RKO (cell line): ENCODE measurements around the gene MYL11.
"Not testable (repeated sequence)": the region's sequence is repeated elsewhere in the genome, so short reads cannot be mapped to it uniquely, and the experiment has no call there.

Source experiments
- DNase-seq: peaks from one replicate; pipeline ENCODE4 v3.0.0-alpha.2; 2016; ENCODE audit warnings: low spot score

Gene MYL11

DNA sequence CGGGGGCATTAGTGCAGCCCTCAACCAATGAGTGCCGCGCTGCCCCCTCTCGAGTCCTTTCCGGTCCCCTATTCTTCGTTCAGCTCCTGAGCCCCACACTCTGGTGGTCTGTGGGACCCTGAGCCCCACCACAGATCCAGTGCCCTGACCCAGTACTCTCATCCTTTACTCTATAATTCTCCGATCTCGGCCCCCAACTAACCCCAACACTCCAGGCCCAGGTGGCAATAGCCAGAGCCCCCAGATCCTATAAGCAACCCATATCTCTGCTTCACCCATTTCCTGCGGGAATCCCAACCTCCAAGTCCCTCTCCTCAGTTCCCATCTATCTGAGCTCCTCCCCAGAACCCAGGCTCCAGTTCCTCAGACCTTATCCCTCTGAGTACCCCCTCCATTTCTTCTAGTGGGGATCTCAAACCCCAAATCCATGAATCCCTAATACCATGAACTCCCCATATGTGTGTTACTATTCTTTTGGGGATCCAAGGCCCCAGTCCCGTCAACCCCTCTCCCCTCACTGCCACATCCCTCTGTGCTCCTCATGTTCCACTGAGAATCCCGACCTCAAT, 3.3 kb upstream of the MYL11 start:
- DNase-seq = no peak

DNA sequence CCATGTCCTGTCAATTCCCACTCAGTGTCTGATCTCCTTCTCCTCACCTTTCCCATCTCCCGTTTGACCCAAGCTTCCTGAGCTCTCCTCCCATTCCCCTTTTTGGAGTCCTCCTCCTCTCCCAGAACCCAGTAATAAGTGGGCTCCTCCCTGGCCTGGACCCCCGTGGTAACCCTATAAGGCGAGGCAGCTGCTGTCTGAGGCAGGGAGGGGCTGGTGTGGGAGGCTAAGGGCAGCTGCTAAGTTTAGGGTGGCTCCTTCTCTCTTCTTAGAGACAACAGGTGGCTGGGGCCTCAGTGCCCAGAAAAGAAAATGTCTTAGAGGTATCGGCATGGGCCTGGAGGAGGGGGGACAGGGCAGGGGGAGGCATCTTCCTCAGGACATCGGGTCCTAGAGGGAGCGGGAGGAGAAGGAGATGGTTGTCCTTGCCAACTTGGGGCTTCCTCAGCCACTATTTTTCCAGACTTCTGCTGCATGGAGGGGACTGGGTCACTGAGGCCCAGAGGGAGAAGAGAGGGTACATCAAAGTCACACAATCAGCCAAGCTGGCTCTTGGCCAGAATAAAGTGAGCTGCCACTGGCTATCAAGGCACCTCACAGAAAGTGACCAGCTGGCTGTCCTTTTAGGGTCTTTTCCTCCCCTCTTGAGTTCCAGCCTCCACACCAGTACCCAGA, 2.4 kb upstream of the MYL11 start:
- DNase-seq = no peak

DNA sequence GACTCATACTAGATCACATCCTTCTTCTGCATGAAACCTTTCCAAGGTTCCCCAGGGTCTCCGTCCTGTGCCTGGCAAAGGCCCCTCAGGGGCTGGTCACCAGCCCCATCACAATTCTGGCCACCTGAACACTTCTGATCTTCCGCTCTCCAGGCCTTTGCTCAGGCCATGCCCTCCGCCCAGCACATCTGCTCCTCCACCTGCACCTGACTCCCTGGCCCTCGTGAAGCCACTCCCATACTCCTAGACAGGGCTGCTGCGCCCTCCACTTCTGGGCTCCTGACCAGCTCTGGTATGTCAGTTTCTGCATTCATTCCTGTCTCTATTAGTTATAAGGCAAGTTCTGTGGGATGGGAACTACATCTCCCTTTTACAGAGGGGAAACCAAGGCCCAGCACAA, 1.9 kb upstream of the MYL11 start:
- DNase-seq = no peak

DNA sequence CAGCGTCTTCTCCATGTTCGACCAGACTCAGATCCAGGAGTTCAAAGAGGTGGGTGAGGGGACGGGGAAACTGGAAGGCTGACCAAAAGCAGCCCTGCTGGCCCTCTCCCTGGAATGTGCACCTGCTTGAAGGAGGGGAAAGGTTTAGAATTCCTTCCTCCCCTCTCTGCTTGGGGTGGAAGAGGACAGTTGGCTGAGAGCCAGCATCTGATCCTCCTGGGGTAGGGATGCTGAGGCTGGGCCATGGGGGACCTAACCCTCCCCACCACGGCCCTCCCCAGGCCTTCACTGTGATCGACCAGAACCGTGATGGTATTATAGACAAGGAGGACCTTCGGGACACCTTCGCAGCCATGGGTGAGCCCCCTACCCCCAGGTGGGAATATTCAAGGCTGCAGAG, 1.3 kb downstream of the MYL11 start:
- no peak for DNase-seq

DNA sequence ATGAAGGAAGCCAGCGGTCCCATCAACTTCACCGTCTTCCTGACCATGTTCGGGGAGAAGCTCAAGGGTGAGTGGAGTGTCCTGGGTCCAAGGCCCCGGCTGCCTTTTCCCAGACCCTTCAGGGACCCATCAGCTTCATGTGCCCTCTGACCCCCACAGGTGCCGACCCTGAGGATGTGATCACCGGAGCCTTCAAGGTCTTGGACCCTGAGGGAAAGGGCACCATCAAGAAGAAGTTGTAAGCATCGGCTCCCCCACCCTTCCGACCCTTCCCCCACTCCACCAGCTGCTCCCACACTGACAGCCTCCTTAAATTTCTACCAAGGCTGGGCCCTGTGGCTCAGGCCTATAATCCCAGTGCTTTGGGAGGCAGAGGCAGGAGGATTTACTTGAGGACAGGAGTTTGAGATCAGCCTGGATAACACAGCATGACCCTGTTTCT, 1.9 kb downstream of the MYL11 start:
- no peak for DNase-seq

DNA sequence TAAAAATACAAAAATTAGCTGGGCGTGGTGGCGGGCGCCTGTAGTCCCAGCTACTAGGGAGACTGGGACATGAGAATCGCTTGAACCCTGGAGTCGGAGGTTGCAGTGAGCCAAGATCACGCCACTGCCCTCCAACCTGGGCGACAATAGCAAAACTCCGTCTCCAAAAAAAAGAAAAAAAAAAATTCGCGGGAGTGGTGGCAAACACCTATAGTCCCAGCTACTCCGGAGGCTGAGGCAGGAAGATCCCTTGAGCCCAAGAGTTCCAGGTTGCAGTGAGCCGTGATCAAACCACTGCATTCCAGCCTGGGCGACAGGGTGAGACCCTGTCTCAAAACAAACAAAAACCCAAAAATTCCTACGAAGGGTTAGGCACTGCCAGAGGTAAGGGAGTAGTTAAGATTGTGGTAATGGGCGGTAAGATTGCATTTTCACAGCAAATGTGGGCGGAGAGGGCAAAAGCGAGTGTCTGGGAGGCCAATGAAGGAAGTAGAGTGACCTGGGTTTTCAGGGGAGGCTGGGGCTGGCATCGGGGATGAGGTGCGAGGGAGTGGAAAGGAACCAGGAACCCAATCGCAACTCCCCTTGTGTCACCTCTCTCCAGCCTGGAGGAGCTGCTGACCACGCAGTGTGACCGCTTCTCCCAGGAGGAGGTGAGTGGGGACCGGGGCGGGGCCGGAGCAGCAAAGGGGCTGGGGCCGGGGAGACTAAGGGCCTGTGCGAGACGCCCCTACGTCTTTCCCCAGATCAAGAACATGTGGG, 2.6 kb downstream of the MYL11 start:
- DNase-seq = no peak

DNA sequence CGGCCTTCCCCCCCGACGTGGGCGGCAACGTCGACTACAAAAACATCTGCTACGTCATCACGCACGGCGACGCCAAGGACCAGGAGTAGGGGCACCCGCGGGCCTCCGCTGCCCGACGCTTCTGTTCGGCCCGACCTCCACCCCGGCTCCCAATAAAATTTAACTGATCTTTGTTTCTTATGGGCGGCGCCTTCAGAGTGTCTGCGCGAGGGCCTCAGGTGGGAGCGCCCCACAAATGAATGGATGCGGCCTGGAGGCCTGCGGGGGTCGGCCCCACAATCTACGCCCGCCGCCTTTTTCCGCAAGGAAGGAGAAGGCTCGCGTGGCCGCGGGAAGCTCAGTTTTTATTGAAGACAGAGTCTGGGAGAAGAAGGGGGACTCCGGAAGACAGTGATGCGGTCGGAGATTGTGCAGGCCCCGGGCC, 3.2 kb downstream of the MYL11 start:
- DNase-seq = peak; percentile 92

- DNase-seq = peak; percentile 95
Measured at GRCh38 chr16:30378236-30379157, 3.9 kb downstream of the MYL11 start.

DNA sequence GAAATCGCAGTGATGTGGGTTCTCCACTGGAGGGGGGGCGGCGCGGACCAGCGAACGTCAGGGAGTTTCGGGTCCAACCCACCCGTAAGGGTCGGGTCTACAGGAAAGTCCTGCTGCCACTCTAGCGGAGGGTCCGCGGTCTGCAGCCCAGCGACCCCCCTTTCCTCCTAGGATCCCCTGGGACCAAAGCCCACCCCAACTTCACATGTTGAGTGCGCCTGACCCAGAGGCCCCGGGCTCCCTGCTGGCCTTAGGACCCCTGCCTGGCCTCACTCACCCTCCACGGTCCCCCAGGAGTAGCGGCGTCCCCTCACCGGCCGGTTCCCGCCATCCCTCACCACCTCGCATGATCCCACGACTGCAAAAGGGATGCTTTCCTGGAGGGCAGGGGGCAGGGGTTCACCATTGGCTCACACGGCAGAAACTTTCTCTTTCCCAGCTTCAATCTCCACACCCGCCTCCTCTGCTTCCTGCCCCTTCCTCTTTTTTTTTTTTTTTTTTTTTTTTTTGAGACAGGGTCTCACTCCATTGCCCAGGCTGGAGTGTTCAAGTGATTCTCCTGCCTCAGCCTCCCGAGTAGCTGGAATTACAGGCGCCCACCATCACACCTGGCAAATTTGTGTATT, 4.7 kb downstream of the MYL11 start:
- DNase-seq = no peak

DNA sequence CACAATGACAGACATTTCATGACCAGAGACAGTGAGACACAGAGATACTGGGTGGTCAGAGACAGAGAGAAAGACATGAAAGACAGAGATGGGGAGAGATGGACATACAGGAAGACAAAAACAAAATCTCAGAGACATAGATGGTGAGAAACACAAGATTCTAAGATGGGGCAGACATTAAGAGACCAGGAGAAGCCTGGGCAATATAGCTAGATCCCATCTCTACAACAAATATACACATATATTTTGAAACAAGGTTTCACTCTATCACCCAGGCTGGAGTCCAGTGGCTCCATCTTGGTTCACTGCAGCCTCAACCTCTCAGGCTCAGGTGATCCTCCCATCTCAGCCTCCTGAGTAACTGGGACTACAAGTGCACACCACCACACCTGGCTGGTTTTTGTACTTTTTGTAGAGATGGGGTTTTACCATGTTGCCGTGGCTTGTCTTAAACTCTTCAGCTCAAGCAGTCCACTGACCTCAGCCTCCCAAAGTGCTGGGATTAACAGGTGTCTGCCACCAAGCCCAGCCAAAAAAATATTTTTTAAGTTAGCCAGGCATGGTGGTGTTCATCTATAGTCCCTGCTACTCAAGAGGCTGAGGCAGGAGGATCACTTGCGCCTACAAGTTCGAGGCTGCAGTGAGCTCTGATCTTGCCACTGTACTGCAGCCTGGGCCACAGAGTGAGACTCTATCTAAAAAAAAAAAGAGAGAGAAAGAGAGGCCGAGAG, 5.6 kb downstream of the MYL11 start:
- no peak for DNase-seq

- DNase-seq = no peak
Measured at GRCh38 chr16:30380803-30381208, 6.2 kb downstream of the MYL11 start.

DNA sequence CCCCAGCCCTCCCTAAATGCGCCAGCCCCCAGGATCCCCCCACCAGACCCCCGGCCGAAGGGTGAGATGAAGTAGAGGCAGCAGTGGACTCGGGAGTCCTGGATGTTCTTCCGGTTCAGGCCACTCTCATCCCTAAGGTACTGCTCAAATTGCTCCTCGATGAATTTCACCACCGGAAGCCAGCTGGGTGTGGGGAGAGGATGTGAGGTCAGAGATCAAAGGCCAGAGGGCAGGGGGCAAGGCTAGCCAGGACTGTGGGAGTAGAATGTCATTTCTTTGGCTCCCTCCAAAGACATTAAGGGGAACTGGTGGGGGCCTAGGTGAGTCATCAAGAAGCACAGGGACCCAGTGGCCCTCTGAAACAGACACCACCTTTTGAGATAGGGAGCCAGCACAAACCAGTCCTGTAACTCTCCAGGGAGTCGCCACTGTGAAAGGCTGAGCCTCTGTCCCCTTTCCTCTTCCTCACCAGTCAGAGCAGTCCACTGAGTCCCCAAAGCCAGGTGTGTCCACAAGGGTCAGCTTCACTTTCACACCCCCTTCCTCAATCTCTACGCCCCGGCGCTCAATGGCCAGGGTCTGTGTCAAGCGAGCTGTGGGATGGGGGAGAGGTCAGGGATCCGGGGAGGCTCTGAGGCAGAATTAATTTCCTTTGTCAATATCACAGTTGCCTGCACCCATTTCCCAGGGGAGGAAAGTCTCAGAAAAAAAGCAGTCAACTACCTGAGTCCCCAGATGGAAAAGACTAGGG, 6.9 kb downstream of the MYL11 start:
- no peak for DNase-seq

- no peak for DNase-seq
Measured at GRCh38 chr16:30382111-30382881, 7.7 kb downstream of the MYL11 start, which contains the start of gene SEPTIN1. Gene SEPTIN1, minus strand, starts transcription at chr16:30382561. Its CDS starts 19 bp downstream, at chr16:30382542.

DNA sequence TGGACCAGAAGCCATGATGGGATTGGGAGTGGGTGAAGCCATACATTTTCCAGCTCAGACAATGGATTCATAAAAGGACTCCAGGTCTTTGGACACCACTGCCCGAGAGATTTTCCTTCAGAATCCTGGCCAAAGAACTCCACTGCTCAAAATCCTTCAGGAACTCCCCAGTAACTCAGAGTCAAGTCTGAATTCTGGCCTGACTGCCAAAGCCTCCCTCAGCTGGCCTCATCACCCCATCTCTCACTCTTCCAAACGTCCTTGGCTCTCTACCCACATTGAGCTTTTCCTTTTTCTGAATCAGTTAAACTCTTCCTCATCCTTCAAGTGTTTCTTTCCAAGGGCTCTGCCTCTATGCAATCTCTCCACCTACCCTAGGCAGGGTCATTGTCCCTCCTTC, 8.9 kb downstream of the MYL11 start:
- DNase-seq = no peak

DNA sequence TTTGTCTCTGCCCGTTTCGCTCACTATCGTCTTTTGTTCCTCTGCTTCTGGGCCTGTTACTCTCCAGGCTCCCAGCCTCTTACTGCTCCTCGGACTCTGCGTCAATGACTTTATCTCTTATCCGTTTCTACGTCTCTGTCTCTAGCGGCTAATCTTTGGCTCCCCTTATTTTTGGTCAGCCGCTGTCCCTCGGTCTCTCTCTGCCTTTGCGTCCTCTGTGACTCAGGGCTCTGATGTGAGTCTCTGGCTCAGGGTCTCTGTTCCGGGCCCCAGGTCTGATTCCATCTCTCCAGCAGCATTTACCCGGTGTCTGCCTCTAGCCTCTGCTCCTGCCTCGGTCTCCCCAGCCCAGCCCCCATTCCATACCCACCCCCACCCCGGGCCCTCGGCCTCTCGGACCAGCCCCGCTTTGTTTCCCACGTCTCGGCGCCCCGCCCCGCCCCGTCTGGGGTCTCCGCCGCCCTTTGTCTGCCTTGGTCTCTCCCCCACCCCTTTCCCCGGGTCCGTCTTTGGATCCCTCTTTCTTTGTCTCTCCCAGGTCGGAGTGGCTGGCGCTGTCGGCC, 20.1 kb downstream of the MYL11 start:
- DNase-seq = peak; percentile 65

DNA sequence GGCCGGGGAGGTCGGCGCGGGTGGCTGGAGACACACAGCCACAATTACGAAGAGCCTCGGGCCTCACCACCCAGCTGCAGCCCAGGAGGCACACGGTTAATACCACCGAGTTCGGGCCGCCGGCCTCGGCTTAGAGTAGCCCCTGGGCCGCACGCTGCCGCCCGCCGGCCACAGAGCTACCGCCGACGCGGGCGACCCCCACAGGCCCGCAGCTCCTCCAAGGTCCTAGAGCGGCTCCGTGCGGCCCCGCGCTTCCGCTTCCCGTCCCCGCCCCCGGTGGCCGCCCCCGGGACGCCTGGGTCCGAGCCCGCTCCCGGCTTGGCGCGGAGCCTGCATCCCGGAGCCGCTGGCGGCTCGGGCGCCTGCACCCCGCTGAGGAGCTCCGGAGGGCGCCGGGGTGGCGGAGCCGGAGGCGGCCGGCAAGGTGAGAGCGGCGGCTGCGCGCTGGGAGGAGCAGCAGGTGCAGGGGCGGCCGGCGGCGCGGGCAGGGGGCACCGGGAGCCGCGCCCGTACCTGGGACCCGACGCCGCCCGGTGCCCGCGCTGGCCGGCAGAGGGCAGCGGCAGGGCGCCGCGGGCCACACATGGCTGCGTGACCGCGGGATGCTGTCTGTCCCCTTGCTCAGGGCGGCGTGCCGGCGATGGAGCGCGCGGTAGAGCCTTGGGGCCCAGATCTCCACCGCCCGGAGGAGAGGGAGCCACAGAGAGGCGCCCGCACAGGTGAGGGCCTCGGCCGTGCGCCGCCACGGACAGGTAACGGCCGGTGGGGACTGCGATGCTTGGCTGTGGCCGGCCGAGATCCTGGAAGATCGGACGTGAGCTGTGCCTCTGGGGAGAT, 20.8 kb downstream of the MYL11 start, which contains the start of gene ZNF48:
Gene ZNF48, plus strand, starts transcription at position 266 of the 837 bp plus-strand sequence. Its CDS starts 375 bp downstream, at position 641.
- peak; percentile 89 for DNase-seq

DNA sequence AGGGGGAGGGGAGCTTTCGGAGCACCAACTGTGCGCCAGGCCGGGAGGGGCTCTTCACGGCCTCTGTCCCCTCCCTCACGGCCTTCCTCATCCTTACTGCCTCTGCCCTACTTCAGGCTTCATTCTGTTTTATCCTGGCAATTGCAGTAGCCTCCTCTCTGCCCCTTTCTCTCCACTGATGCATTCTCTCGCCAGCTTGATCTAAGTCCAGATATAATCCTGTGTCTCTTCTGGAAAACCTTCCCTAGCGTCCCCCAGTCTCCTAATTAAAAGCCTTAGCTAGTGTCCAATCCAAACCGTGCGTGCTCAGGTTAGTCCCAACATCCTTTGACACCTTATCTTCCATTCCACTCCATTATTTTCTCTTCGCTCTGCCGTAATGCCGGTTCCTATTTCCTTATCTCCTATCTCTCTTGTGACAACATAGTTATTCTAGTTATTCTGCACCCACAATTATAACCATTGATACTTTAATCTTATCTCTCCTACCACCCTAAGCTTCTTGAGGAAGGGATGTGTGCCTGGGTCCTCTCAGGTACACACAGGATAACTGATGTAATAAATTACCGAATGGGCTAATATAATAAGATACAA, 21.5 kb downstream of the MYL11 start:
- DNase-seq = peak; percentile 59

DNA sequence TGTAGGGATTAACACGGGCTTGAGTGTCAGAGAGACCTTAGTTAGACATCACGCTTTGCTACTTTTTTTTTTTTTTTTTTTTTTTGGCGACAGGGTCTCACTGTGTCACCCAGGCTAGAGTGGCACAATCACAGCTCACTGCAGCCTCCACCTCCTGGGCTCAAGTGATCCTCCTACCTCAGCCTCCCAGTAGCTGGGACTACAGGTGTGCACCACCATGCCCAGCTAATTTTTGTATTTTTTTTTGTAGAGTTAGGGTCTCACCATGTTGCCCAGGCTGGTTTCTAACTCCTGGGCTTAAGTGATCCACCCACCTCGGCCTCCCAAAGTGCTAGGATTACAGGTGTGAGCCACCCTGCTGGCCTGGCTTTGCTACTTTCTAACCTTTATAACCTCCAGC, 22.0 kb downstream of the MYL11 start:
- not testable (repeated sequence) for DNase-seq
